Dermis blood vessel endothelial cell (primary cell): ENCODE results near the gene MEIKIN. TPM values are rescaled to one million over a fixed set of nuclear protein-coding genes. Genes with fewer than 3 reads are reported as not detected.
A peak's percentile ranks its signal among the peaks of the same experiment; 100 is the strongest.
"Not testable (repeated sequence)": the region's sequence is repeated elsewhere in the genome, so short reads cannot be mapped to it uniquely, and the experiment has no call there.

ENCODE experiments used
- DNase-seq: peaks from one replicate; pipeline ENCODE4 v3.0.0; 2010
- total RNA-seq: library from RNA; depleted of rRNA; stranded (reverse); fragments of >200 nt; gene quantifications from 2 replicates; pipeline ENCODE4 v1.2.3, GENCODE V29; 2014

MEIKIN gene
- total RNA-seq, 1 donor from 2014 or later = not detected

DNA sequence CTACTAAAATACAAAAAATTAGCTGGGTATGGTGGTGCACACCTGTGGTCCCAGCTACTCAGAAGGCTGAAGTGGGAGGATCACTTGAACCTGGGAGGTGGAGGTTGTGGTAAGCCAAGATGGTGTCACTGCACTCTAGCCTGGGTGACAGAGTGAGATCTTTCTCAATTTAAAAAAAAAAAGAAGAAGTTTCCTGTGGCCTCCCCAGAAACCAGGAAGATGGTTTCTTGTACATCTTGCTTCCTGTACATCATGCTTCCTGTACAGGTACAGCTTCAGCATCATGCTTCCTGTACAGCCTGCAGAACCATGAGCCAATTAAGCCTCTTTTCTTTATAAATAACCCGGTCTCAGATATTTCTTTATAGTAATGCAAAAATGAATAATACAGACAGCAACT, 43.2 kb downstream of the MEIKIN start:
- DNase-seq = not testable (repeated sequence)

DNA sequence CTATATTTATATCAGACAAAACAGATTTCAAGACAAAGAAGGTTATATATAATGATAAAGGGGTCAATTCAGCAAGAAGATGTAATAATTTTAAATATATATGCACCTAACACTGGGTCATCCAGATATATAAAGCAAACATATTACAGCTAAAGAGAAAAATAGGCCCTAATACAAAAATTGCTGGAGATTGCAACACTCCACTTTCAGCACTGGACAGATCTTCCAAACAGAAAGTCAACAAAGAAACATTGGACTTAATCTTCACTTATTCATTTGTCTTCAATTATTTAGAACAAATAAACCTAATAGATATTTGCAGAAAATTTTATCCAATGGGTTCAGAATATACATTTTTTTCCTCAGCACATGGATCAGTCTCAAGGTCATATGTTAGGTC, 45.8 kb downstream of the MEIKIN start:
- peak; percentile 1 for DNase-seq

DNA sequence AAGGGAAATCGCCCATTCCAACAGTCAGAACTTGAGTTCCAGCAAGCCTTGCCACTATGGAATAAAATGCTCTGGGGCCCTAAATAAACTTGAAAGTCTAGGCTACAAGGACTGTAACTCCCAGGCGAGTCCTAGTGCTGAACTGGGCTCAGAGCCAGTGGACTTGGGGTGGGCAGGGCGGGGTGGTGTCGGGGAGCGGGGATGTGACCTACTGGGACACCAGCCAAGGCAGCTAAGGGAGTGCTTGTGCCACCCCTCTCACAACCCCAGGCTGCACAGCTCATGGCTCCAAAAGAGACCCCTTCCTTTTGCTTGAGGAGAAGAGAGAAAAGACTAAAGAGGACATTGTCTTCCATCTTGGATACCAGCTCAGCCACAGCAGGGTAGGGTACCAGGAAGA, 61.5 kb downstream of the MEIKIN start:
- DNase-seq = no peak

DNA sequence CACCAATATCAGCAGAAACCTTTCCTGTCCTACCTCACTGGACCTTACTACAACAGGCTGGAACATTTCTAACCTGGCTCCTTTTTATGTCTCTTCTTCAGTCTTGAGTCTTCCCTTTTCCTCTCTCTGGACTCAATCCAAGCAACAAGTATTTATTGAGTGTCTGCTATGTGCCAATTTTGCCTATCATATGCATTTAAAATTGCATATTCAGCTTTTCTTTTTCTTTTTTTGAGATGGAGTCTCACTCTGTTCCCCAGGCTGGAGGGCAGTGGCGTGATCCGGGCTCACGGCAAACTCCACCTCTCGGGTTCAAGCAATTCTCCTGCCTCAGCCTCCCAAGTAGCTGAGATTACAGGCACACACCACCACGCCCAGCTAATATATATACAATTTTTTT, 65.8 kb downstream of the MEIKIN start:
- no peak for DNase-seq

DNA sequence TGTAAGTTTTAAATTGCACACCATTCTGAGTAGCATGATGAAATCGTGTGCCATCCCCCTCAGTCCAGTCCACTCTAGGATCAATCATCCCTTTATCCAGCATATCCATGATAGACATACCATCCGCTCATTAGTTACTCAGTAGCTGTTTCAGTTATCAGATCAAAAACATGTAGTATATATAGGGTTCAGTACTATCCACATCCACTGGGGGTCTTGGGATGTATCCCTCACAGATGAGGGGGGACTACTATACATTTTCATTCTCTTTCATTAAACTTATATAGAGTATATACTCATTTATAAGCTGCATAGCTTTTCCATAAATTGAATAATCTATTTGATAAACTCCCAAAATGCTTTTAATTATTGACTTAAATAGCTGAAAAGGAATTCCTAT, 67.6 kb downstream of the MEIKIN start:
- DNase-seq = no peak

DNA sequence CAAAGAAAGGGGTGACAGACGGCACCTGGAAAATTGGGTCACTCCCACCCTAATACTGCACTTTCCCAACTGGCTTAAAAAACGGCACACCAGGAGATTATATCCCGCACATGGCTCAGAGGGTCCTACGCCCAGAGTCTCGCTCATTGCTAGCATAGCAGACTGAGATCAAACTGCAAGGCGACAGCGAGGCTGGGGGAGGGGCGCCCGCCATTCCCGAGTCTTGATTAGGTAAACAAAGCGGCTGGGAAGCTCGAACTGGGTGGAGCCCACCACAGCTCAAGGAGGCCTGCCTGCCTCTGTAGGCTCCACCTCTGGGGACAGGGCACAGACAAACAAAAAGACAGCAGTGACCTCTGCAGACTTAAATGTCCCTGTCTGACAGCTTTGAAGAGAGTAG, 74.2 kb downstream of the MEIKIN start:
- DNase-seq = not testable (repeated sequence)

DNA sequence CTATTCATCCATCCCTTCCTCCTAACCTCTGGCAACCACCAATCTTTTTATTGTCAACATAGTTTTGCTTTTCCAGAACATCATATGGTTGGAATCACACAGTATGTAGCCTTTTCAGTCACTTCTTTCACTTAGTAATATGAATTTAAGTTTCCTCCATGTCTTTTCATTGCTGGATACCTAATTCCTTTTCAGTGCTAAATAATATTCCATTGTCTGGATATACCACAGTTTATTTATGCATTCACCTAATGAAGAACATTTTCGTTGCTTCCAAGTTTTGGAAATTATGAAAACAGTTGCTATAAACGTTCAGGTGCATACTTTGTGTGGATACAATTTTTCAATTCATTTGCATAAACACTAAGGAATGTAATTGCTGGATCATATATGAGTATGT, 77.9 kb downstream of the MEIKIN start:
- DNase-seq = no peak

DNA sequence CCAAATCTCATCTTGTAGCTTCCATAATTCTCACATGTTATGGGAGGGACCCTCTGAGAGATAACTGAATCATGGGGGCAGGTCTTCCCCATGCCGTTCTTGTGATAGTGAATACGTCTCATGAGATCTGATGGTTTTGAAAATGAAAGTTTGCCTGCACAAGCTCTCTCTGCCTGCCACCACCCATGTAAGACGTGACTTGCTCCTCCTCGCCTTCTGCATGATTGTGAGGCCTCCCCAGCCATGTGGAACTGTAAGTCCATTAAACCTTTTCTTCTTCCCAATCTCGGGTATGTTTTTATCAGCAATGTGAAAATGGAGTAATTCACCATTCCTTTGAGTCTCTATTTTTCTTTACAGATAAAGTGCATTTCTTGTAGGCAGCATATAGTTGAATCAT, 81.8 kb downstream of the MEIKIN start:
- no peak for DNase-seq

DNA sequence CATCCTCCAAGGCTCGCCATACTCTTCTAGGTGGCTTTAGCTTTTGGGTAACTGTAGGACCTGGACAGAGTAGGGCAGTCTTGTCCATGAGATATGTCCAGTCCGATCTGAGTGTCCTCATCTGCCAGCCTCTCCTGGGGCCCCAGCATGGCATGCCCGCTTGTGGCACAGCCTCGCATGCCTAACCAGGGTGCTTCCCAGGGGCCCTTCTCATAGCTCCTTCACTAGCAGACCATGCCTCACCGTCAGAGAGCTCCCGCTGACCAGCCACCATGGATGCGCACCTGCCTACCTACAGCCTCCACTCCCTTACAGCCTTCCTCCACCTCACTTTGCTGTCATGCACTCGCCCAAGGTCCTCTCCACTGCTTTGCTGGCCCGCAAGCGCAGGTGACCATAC, 88.1 kb downstream of the MEIKIN start:
- DNase-seq = no peak

DNA sequence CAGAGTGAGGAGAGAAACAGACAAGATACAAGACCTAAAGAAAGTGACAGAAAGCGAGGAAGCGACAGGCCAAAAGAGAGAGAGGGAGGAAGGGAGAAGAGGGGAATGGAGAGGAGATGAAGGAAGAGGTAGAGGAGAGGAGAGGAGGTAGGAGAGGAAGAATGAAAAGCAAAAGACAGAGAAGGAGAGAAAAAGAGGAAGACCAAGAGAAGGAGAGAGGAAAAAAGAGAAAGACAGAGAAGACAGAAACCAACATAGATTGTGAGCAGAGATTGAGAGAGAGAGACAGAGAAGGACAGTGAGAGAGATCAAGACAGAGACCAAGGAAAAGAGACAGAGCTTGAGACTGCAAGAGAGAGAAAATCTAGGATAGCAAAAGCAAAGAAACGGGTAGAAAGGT, 90.0 kb downstream of the MEIKIN start:
- no peak for DNase-seq

DNA sequence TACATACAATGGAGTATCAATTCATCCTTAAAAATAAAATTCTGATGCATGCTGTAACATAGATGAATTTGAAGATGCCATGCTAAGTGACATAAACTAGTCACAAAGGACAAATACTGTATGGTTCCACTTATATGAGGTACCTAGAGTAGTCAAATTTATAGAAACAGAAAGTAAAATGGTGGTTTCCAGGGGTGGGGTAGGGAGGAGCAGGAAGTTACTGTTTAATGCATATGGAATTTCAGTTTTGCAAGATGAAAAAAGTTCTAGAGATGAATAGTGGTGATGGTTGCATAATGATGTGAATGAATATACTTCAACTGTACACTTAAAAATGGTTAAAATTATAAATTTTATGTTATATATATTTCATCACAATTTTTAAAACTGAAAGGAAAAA, 91.3 kb downstream of the MEIKIN start:
- DNase-seq = no peak

DNA sequence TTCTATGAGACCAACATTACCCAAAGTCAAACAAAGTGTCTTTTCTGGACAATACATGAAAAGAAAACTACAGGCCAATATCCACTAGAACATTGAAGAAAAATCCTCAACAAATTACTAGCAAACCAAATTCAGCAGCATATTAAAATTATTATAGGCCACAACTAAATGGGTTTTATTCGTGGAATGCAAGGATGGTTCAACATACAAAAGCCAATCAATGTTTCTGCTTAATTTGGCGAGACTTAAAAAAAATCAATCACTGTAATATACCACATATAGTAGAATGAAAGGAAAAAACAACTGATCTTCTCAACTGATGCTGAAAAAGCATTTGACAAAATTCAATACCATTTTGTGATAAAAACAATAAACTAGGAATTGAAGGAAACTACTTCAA, 96.8 kb downstream of the MEIKIN start:
- DNase-seq = no peak

DNA sequence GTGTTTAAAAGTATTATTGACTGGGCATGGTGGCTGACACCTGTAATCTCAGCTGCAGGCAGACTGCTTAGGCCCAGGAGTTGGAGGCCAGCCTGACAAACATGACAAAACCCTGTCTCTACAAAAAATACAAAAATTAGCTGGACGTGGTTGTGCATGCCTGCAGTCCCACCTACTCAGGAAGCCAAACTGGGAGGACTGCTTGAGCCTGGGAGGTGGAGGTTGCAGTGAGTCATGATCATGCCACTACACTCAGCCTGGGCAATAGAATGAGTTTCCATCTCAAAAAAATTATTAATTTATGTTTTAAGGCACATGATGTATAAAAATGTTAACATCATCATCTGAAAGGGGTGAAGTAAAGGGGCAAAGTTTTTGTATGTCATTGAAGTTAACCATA, 98.9 kb downstream of the MEIKIN start:
- DNase-seq = no peak

DNA sequence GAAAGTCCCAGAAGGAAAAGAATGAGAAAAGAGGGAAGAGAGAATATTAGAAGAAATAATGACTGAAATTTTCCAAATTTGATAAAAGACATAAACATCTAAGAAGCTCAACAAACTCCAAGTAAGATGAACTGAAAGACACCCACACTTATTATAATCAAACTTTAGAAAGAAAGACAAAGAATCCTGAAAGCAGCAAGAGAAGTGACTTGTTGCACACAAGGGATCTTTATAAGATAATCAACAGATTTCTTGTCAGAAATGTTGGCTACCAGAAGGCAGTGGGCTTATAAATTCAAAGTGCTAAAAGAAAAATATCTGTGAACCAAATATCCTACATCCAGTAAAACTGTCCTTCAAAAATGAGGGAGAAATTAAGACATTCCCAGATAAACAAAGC, 99.6 kb downstream of the MEIKIN start:
- no peak for DNase-seq

DNA sequence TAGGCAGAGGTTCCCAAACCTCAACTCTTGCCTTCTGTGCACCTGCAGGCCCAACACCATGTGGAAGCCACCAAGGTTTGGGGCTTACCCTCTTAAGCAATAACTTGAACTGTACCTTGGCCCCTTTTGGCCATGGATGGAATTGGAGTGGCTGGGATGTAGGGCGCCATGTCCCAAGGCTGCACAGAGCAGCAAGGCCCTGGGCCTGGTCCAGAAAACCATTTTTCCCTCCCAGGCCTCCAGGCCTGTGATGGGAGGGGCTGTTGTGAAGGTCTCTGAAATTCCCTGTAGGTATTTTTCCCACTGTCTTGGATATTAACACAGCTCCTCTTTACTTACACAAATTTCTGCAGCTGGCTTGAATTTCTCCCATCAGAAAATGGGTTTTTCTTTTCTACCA, 102.5 kb downstream of the MEIKIN start:
- DNase-seq = not testable (repeated sequence)

DNA sequence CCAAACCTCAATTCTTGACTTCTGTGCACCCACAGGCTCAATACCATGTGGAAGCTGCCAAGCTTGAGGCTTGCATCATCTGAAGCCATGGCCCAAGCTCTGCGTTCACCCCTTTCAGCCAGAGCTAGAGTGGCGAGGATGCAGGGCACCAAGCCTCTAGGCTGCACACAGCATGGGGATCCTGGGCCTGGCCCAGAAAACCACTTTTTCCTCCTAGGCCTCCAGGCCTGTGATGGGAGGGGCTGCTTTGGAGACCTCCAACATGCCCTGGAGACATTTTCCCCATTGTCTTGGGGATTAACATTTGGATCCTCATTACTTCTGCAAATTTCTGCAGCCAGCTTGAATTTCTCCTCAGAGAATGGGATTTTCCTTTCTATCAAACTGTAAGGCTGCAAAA, 112.8 kb downstream of the MEIKIN start:
- not testable (repeated sequence) for DNase-seq

DNA sequence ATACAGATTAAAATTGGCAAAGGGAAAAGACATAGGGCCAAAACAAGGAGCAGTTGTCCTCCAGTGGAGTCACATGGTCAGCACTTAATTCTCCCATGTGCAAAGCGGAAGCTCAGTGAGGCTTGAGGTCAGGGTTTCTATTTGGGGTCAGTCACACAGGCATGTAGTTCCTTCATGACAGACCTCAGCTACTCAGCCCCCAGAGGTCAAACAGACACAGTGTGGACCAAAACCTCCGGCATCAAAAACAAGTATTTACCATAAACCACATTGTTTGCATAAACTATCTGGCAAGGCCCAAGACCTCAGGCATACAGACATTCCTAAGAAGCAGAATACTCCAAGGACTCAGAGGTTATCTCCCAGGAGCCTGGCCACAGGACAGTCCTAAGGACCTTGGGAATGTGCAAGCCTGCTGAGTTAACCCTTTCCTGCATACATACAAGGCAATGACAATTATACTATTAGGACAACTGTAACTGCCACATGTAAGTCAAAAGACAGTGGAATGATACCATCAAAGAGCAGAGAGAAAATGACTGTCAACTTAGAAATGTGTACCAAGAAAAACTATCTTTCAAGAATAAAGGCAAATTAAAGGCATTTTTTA, 120.0 kb downstream of the MEIKIN start:
- no peak for DNase-seq

DNA sequence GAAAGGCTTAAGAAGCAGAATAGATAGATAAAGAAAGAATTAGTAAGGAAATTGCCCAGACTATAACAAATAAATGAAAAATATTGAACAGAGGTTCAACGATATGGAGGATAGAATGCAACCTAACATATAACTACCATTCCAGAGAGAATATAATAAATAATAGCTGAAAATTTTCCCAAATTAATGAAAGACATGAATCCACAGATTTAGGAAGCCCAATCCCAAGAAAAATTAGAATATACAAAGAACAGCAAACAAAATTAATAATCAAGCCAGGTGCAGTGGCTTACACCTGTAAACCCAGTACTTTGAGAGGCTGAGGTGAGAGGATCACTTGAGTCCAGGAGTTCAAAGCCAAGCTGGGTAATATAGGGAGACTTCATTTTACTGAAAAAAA, 120.8 kb downstream of the MEIKIN start:
- DNase-seq = no peak

DNA sequence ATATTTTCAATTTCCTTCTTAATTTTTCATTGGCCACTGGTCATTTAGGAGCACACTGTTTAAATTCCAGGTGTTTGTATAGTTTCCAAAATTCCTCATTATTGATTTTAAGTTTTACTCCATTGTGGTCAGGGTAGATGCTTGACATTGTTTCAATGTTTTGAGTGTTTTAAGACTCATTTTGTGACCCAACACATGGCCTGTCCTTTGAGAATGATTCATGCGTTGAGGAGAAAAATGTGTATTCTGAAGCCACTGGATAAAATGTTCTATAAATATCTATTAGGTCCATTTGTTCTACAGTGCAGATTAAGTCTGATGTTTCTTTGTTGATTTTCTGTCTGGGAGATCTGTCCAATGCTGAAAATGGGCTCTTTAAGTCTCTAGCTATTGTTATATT, 124.2 kb downstream of the MEIKIN start:
- no peak for DNase-seq

DNA sequence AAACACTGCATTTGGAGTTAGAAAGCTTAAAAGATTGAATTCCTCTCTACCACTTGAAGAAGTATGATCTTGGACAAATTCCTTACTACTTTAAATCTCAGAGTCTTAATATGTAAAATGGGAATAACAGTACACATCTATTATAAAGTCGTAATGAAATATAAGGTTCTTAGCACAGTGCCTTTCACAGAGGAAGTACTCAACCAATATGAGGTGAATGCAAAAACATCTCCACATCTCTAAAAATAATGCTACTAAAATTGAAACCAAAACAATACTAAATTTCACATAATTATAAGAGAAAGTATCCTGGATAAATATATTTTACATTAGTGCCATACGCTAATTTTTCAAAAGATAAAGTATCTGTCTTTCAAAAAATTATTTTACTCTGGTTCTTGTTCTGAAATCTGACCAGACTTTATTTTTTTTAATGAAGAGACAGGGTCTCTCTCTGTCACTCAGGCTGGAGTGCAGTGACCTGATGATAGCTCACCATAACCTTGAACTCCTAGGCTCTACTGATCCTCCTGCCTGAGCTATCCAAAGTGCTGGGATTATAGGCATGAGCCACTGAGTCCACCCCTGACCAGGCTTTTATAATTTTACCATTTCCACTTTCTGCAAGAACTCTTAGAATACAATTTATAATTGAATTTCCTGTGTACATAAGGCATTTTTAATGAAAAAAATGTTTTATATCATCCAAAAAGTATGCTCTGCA, 127.3 kb downstream of the MEIKIN start:
- no peak for DNase-seq

DNA sequence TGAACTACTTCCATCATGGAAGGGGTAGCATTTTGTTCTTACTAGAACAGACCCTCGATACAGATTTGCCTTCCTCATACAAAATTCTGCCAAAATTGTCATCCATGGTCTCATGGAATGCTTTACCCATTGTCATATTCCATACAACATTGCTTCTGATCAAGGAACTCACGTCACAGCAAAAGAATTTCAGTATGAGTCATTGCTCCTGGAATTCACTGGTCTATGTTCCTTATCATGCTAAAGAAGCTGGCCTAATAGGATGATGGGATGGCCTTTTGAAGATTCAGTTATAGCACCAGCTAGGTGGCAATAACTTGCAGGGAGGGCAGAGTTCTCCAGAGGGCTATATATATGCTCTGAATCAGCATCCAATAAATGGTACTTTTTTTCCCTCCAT, 130.5 kb downstream of the MEIKIN start:
- peak; percentile 85 for DNase-seq

DNA sequence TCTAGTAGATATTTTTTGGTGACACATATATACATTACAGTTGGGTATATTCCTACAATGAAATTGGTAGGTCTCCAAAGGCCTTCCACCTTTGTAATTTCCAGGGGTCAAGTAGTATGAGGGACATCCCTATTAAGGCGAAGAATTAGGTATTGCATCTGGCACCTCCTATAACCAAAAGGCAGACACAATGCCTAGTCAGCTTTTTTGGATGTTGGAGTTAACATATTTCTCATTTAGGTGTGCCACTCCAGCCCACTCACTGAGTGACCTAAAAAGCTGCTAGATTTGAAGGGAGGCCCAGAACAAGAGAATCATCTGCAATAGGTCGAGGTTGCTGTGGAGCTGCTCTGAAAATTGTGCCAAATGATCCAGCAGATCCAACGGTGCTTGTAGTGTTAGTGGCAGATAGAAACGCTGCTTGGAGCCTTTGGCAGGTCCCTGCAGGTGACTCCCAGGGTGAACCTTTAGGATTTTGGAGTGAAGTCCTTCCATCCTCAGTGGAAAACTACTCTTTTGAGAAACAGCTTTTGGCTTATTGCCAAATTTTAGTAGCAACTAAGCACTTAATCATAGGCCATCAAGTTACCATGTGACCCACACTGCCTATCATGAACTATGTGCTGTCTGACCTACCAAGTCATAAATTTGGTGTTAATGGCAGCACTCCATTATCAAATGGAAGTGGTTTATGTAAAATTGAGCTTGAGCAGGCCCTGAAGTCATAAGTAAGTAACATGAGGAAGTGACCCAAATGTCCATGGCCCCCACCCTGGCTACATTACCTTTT, 132.9 kb downstream of the MEIKIN start:
- DNase-seq = no peak

DNA sequence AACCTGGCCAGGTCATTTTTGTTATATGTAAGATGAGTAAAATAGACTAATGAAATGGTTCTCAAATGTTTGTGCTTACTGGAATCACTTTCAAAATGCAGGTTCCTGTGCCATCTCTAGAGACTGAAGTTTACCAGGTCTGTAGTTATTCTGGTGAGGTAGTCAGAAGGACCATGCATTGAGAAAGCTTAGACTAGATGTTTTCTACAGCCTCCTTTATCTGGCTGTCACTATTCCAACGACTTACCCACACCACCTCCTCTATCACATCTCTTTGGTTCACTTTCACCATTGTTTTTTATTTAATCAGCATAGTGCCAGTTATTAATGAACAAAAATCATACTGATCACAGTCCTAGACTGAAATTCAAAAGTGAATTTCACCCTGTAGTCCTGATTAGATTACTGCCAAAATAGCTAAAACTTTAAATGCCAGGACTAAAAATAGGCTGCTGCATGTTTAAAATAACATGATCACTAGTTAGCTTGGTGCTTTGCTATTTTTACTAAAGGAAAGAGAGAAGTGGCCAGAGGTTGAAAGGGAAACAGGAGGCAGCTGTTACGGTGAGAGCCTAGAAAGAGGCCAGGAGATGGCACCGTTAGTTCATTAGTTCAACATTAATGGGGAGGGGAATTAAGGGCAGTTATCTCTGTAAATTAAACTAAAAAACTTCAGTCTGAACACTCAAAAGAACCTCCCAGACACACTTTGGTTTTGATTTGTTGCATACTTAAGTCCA, 134.8 kb downstream of the MEIKIN start:
- DNase-seq = peak; percentile 34
